HFFc6 (cell line): ENCODE measurements around the gene WDR6. TPM values are rescaled to one million over a fixed set of nuclear protein-coding genes. Genes with fewer than 3 reads are reported as not detected.

Experiments used
- DNase-seq: peaks from one replicate; pipeline ENCODE4 v3.0.0-alpha.2; 2018
- H3K27ac Mint-ChIP-seq: 2 replicates; pipeline ENCODE4 v1.8.0; 2020; ENCODE audit warnings: mild to moderate bottlenecking, mixed read lengths
- H3K27me3 Mint-ChIP-seq: 2 replicates; pipeline ENCODE4 v1.8.0; 2021; ENCODE audit warnings: mild to moderate bottlenecking, moderate library complexity, mixed read lengths; ENCODE audit not compliant: insufficient read depth
- H3K36me3 Mint-ChIP-seq: 2 replicates; pipeline ENCODE4 v1.8.0; 2021; ENCODE audit warnings: low read depth, mixed read lengths
- H3K4me1 Mint-ChIP-seq: 2 replicates; pipeline ENCODE4 v1.8.0; 2020; ENCODE audit warnings: low read depth, mixed read lengths
- H3K4me3 Mint-ChIP-seq: 2 replicates; pipeline ENCODE4 v1.8.0; 2020; ENCODE audit warnings: mild to moderate bottlenecking, moderate library complexity, mixed read lengths
- H3K9me3 Mint-ChIP-seq: 2 replicates; pipeline ENCODE4 v1.8.0; 2020; ENCODE audit warnings: mild to moderate bottlenecking, mixed read lengths
- CTCF ChIP-seq: fragments of 200-600 bp; sonication (generic); IDR thresholded peaks from 2 replicates; pipeline ENCODE4 v1.5.0; 2021; ENCODE audit warnings: antibody characterized with exemption, mild to moderate bottlenecking
- total RNA-seq, 6 experiments: library from RNA; stranded (reverse); fragmentation: NEBNext Ultra II Directional; extraction: Animal tissue kit (Norgen Biotek cat#: 25700); gene quantifications; 2 replicates in 1 of 6; 3 replicates in 5 of 6; pipeline ENCODE4 v1.2.3, GENCODE V29; 2021

The WDR6 gene
- total RNA-seq, 6 experiments from 2014 or later: 107 to 123 (median 115) TPM

GRCh38 chr3:48985831-48986376, 21.3 kb upstream of the WDR6 start:
- TF ChIP-seq CTCF: no peak
- Mint-ChIP-seq H3K4me1 (peaks cover 26% of the 10 kb centered on the region), H3K27ac (no peak overlapping the region), H3K4me3 (no peak overlapping the region), H3K27me3 (peaks cover 9% of the 10 kb centered on the region), H3K9me3 (no peaks in the 10 kb centered on the region), H3K36me3 (no peaks in the 10 kb centered on the region)
- DNase-seq: no peak

GRCh38 chr3:48989126-48989795, 17.9 kb upstream of the WDR6 start:
- H3K4me1 Mint-ChIP-seq: peaks cover 49% of the 10 kb centered on the region
- peaks cover 9% of the 10 kb centered on the region for H3K27me3 Mint-ChIP-seq
- H3K27ac Mint-ChIP-seq: peak overlapping the region; percentile 99
- peaks cover 5% of the 10 kb centered on the region; the same call in 1 of the 2 replicates for H3K36me3 Mint-ChIP-seq
- H3K4me3 Mint-ChIP-seq: peak overlapping the region; percentile 95
- TF ChIP-seq CTCF: no peak
- H3K9me3 Mint-ChIP-seq: no peaks in the 10 kb centered on the region
- no peak for DNase-seq

GRCh38 chr3:48989796-48990635, 17.2 kb upstream of the WDR6 start, which contains the start of gene P4HTM:
TSS of gene P4HTM (plus strand) at chr3:48990241. CDS start at chr3:48990257, 16 bp downstream.
- TF ChIP-seq CTCF: peak; percentile 67
- peaks cover 9% of the 10 kb centered on the region for H3K27me3 Mint-ChIP-seq
- peak within 1 kb of the TSS; percentile 99 for H3K27ac Mint-ChIP-seq
- peaks cover 44% of the 10 kb centered on the region for H3K4me1 Mint-ChIP-seq
- H3K4me3 Mint-ChIP-seq: peak within 1 kb of the TSS; percentile 95
- peaks cover 8% of the 10 kb centered on the region for H3K36me3 Mint-ChIP-seq
- DNase-seq: peak; percentile 93
- H3K9me3 Mint-ChIP-seq: no peaks in the 10 kb centered on the region

- no peaks in the 10 kb centered on the region for H3K9me3 Mint-ChIP-seq
- H3K4me1 Mint-ChIP-seq: peaks cover 44% of the 10 kb centered on the region
- no peak for TF ChIP-seq CTCF
- H3K36me3 Mint-ChIP-seq: peaks cover 11% of the 10 kb centered on the region
- peak overlapping the region; percentile 88 for H3K27ac Mint-ChIP-seq
- DNase-seq: no peak
- peak overlapping the region; percentile 94 for H3K4me3 Mint-ChIP-seq
- H3K27me3 Mint-ChIP-seq: peaks cover 9% of the 10 kb centered on the region
Measured at GRCh38 chr3:48990636-48991469, 16.3 kb upstream of the WDR6 start.
